Aorta (tissue), 5 donors: Measurements from ENCODE around the gene SAMD11. TPM values are rescaled to one million over a fixed set of nuclear protein-coding genes. Genes with fewer than 3 reads are reported as not detected.

Experiments
- ATAC-seq: fragments of 200-7000 bp; cut with Tn5 transposase; one replicate; pipeline ENCODE4 v1.9.1; 2022; ENCODE audit warnings: moderate library complexity; ENCODE audit not compliant: low FRiP score
- DNase-seq, 2 donors: peaks; one replicate each; pipeline ENCODE4 v3.0.0-alpha.2; 2020
- H3K27ac ChIP-seq, 2 donors: one replicate each; pipeline ENCODE4 v1.5.1; 2013; ENCODE audit warnings: low read length in 2 of 2, mild to moderate bottlenecking in 2 of 2, moderate library complexity in 2 of 2, control low read depth in 1 of 2, inconsistent platforms in 1 of 2, low read depth in 1 of 2
- H3K27me3 ChIP-seq, 2 donors: one replicate each; pipeline ENCODE4 v1.6.1; 2013; ENCODE audit warnings: control low read depth in 1 of 2, low read length in 1 of 2, mild to moderate bottlenecking in 1 of 2, moderate library complexity in 1 of 2; ENCODE audit not compliant: insufficient read depth in 2 of 2, control insufficient read depth in 1 of 2
- H3K36me3 ChIP-seq, 2 donors: one replicate each; pipeline ENCODE4 v1.6.1; 2013; ENCODE audit warnings: control low read depth in 1 of 2, low read length in 1 of 2, mild to moderate bottlenecking in 1 of 2; ENCODE audit not compliant: insufficient read depth in 2 of 2, control insufficient read depth in 1 of 2
- H3K4me1 ChIP-seq, 2 donors: one replicate each; pipeline ENCODE4 v1.6.1; 2013; ENCODE audit warnings: low read length in 2 of 2, control low read depth in 1 of 2, mild to moderate bottlenecking in 1 of 2, moderate library complexity in 1 of 2; ENCODE audit not compliant: insufficient read depth in 2 of 2, control insufficient read depth in 1 of 2
- H3K4me3 ChIP-seq, 2 donors: one replicate each; pipeline ENCODE4 v1.5.1; 2013; ENCODE audit warnings: low read length in 2 of 2, control low read depth in 1 of 2, mild to moderate bottlenecking in 1 of 2
- H3K9me3 ChIP-seq: one replicate; pipeline ENCODE4 v1.6.1; 2013; ENCODE audit warnings: mild to moderate bottlenecking, low read length; ENCODE audit not compliant: control insufficient read depth
- WGBS, 2 donors: extraction: QIAGEN DNeasy Blood & Tissue Kit; methylation state at CpG; one replicate each; pipeline ENCODE4 v1.1.7; 2013; 5-methylcytosine and 5-hydroxymethylcytosine counted together
- intact Hi-C, 2 donors: fragments of 100-400 bp; cut with DNase I; formaldehyde crosslinking; loops; one replicate each; pipeline versions ENCODE4 v1.14.2 to v1.15.0; 2022
- polyA plus RNA-seq, 2 donors: library from polyadenylated mRNA; stranded (reverse); fragments of 200-250 nt; gene quantifications; one replicate each; pipeline ENCODE4 v1.2.3, GENCODE V29; 2013
- total RNA-seq, 2 donors: library from RNA; stranded (reverse); fragmentation: NEBNext Ultra II Directional; extraction: Animal tissue kit (Norgen Biotek cat#: 25700); gene quantifications; one replicate each; pipeline ENCODE4 v1.2.1, GENCODE V29; 2021
- donor health status: healthy with polysubstance abuse.
- donor health status: Bipolar disorder and iron deficiency.
- donor health status: DM: no; HTN: no; CAD: no.
- donor health status: DM: no; HTN: no; CAD: no.
- donor health status: DM: yes; HTN: yes; CAD: no.

Gene SAMD11
- total and polyA plus RNA-seq, 4 donors, result 2.6 to 44.3 (median 18.6) TPM

GRCh38 chr1:927234-927633 lies 3.5 kb downstream of the SAMD11 start:
- no peak for ATAC-seq
- no peaks in the 10 kb centered on the region for H3K27me3 ChIP-seq
- H3K4me1 ChIP-seq, result no peaks in the 10 kb centered on the region
- H3K9me3 ChIP-seq, result no peaks in the 10 kb centered on the region
- 76 to 84% methylated on average over 9 of the region's 9 CpGs for WGBS, 2 donors
- H3K27ac ChIP-seq, result no peak overlapping the region
- H3K36me3 ChIP-seq, result no peaks in the 10 kb centered on the region
- no peak for DNase-seq
- intact Hi-C loops, result loop anchor here in 1 of 2 donors (10.0 kb wide), 1 partner anchor 78 kb away; the partner anchor contains the start of gene HES4
- H3K4me3 ChIP-seq, result no peak overlapping the region

- DNase-seq, result no peak
- intact Hi-C loops, result loop anchor here in 1 of 2 donors (10.0 kb wide), 1 partner anchor 77 kb away; the partner anchor contains the start of gene HES4
- Histone ChIP-seq H3K27ac (no peak overlapping the region), H3K36me3 (no peaks in the 10 kb centered on the region), H3K4me3 (no peak overlapping the region), H3K27me3 (no peaks in the 10 kb centered on the region), H3K9me3 (no peaks in the 10 kb centered on the region), H3K4me1 (no peaks in the 10 kb centered on the region)
- 61 to 67% methylated on average over 10 of the region's 10 CpGs for WGBS, 2 donors
- ATAC-seq, result no peak
These were observed 4.0 kb downstream of the SAMD11 start for GRCh38 chr1:927748-928147.

GRCh38 chr1:928825-929661 lies 5.3 kb downstream of the SAMD11 start:
- ATAC-seq, result no peak
- intact Hi-C loops, result loop anchor here in 1 of 2 donors (10.0 kb wide), 1 partner anchor 76 kb away; the partner anchor contains the start of gene HES4

GRCh38 chr1:929712-930632 lies 6.2 kb downstream of the SAMD11 start:
- H3K27me3 ChIP-seq, result no peaks in the 10 kb centered on the region
- intact Hi-C loops, result loop anchor here in 1 of 2 donors (10.0 kb wide), 1 partner anchor 75 kb away; the partner anchor contains the start of gene HES4
- WGBS, 2 donors, result 90 to 91% methylated on average over 38 to 40 of the region's 40 CpGs
- H3K36me3 ChIP-seq, result no peaks in the 10 kb centered on the region
- no peaks in the 10 kb centered on the region for H3K9me3 ChIP-seq
- no peak overlapping the region for H3K4me3 ChIP-seq
- DNase-seq (no peak), ATAC-seq (no peak)
- no peak overlapping the region for H3K27ac ChIP-seq
- no peaks in the 10 kb centered on the region for H3K4me1 ChIP-seq

More at GRCh38 chr1:928825-929661, 5.3 kb downstream of the SAMD11 start:
- Histone ChIP-seq H3K4me1 (no peaks in the 10 kb centered on the region), H3K27ac (no peak overlapping the region), H3K4me3 (no peak overlapping the region), H3K36me3 (no peaks in the 10 kb centered on the region), H3K27me3 (no peaks in the 10 kb centered on the region), H3K9me3 (no peaks in the 10 kb centered on the region)
- no peak for DNase-seq
- 85 to 87% methylated on average over 40 of the region's 40 CpGs for WGBS, 2 donors

- DNase-seq (no peak), ATAC-seq (no peak)
- Histone ChIP-seq H3K27me3 (no peaks in the 10 kb centered on the region), H3K36me3 (no peaks in the 10 kb centered on the region), H3K9me3 (no peaks in the 10 kb centered on the region), H3K4me3 (no peak overlapping the region), H3K4me1 (no peaks in the 10 kb centered on the region), H3K27ac (no peak overlapping the region)
- intact Hi-C loops, result no loop called here
- 77 to 81% methylated on average over 17 to 18 of the region's 18 CpGs for WGBS, 2 donors
These were observed 7.0 kb downstream of the SAMD11 start for GRCh38 chr1:930633-931138.

- H3K36me3 ChIP-seq, result no peaks in the 10 kb centered on the region
- no peak for ATAC-seq
- no peaks in the 10 kb centered on the region for H3K27me3 ChIP-seq
These were observed 7.9 kb downstream of the SAMD11 start for GRCh38 chr1:931380-932172.

GRCh38 chr1:932173-932510 lies 8.4 kb downstream of the SAMD11 start:
- DNase-seq (no peak), ATAC-seq (no peak)
- H3K9me3 ChIP-seq, result no peaks in the 10 kb centered on the region
- intact Hi-C loops, result no loop called here
- H3K36me3 ChIP-seq, result no peaks in the 10 kb centered on the region
- 81 to 83% methylated on average over 16 of the region's 16 CpGs for WGBS, 2 donors
- H3K27me3 ChIP-seq, result no peaks in the 10 kb centered on the region
- H3K4me3 ChIP-seq, result no peak overlapping the region
- no peak overlapping the region for H3K27ac ChIP-seq
- H3K4me1 ChIP-seq, result no peaks in the 10 kb centered on the region

More at GRCh38 chr1:931380-932172, 7.9 kb downstream of the SAMD11 start:
- H3K4me3 ChIP-seq, result no peak overlapping the region
- H3K4me1 ChIP-seq, result no peaks in the 10 kb centered on the region
- no peak for DNase-seq
- H3K27ac ChIP-seq, result no peak overlapping the region
- 58 to 60% methylated on average over 15 of the region's 15 CpGs for WGBS, 2 donors
- no peaks in the 10 kb centered on the region for H3K9me3 ChIP-seq
- intact Hi-C loops, result no loop called here
